ENCODE measurements around the gene AUNIP.

Gene AUNIP

GRCh38 chr1:25818569-25818968 is 40.7 kb downstream of the AUNIP start:
- peak overlapping the region; percentile 96 for H3K27ac ChIP-seq
- TF ChIP-seq ZFX (IDR thresholded peaks at IDR 0.05; ENCODE audit: borderline replicate concordance) (no peak), CTCF (IDR thresholded peaks at IDR 0.05) (no peak)

- peak overlapping the region; percentile 96 for H3K27ac ChIP-seq
- TF ChIP-seq ZFX (IDR thresholded peaks at IDR 0.05; ENCODE audit: borderline replicate concordance): no peak
- TF ChIP-seq CTCF (IDR thresholded peaks at IDR 0.05): peak; percentile 50
Observed at GRCh38 chr1:25817840-25818501, 41.3 kb downstream of the AUNIP start.

GRCh38 chr1:25816112-25816718 is 43.0 kb downstream of the AUNIP start:
- no peak overlapping the region for H3K27ac ChIP-seq
- no peak for TF ChIP-seq CTCF (IDR thresholded peaks at IDR 0.05)
- TF ChIP-seq ZFX (IDR thresholded peaks at IDR 0.05; ENCODE audit: borderline replicate concordance): no peak

- no peak overlapping the region for H3K27ac ChIP-seq
- TF ChIP-seq CTCF (IDR thresholded peaks at IDR 0.05): no peak
- no peak for TF ChIP-seq ZFX (IDR thresholded peaks at IDR 0.05; ENCODE audit: borderline replicate concordance)
Observed at GRCh38 chr1:25815208-25816111, 43.8 kb downstream of the AUNIP start.

- H3K27ac ChIP-seq: no peak overlapping the region
- TF ChIP-seq ZFX (IDR thresholded peaks at IDR 0.05; ENCODE audit: borderline replicate concordance) (no peak), CTCF (IDR thresholded peaks at IDR 0.05) (no peak)
Observed at GRCh38 chr1:25814549-25815087, 44.6 kb downstream of the AUNIP start.

- no peak overlapping the region for H3K27ac ChIP-seq
- TF ChIP-seq ZFX (IDR thresholded peaks at IDR 0.05; ENCODE audit: borderline replicate concordance): no peak
- TF ChIP-seq CTCF (IDR thresholded peaks at IDR 0.05): 0 out of 2 replicates have a peak, but pooled peaks have one; percentile 8
Observed at GRCh38 chr1:25813734-25814471, 45.4 kb downstream of the AUNIP start.
